Measurements from ENCODE around the gene PNMA8B.

The PNMA8B gene

GRCh38 chr19:46482631-46483030, 13.0 kb downstream of the PNMA8B start:
- no peak for TF ChIP-seq ZNF274 (IDR thresholded peaks at IDR 0.05; ENCODE audit: low read depth, low read length)
- H3K4me3 ChIP-seq (ENCODE audit: low read length) = no peak overlapping the region

- no peak overlapping the region for H3K4me3 ChIP-seq (ENCODE audit: low read length)
- TF ChIP-seq ZNF274 (IDR thresholded peaks at IDR 0.05; ENCODE audit: low read depth, low read length) = no peak
Observed at GRCh38 chr19:46481947-46482346, 13.7 kb downstream of the PNMA8B start.

DNA sequence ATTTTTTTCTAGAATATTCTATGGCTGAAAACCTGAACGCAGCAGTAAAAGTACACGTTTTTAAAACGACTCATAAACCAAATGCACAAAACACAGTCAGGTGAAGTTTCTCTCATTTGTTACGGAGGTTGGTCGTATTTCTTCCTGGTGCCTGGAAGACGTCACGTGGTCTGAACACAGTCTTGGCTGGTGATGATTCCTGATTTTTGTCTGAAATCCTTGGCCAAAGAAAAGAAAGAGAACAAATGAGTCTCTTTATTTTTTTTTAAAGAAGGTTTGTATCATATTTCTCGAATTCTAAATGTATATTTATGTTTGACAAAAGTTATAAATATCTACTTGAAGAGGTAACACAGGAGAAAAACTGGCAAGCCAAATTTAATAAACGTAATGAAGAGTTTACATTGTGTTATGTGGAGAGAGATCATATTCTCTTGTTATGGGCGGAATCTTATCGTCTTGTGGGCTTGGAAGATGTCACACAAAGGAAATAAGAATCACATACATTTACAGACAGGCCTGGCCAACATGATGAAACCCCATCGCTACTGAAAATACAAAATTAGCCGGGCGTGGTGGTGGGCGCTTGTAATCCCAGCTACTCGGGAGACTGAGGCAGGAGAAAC, 14.3 kb downstream of the PNMA8B start:
- no peak for TF ChIP-seq ZNF274 (IDR thresholded peaks at IDR 0.05; ENCODE audit: low read depth, low read length)
- no peak overlapping the region for H3K4me3 ChIP-seq (ENCODE audit: low read length)

DNA sequence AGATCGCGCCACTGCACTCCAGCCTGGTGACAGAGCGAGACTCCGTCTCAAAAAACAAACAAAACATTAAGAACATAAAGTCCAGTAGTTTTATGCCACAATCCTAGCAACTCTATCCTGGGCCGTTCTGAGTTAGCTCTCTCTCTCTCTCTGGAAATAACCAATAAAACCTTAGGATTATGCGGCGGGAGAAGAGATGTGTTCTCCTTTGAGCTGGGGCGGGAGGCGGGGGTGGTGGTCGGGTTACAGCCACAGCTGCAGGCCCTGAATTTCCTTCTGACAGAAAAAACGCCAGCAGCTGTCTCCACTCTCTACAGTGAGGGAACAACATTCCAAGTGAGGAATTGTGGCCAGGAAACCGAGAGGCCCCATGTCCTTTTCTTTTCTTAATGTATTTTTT, 15.3 kb downstream of the PNMA8B start:
- TF ChIP-seq ZNF274 (IDR thresholded peaks at IDR 0.05; ENCODE audit: low read depth, low read length) = no peak
- H3K4me3 ChIP-seq (ENCODE audit: low read length) = no peak overlapping the region

DNA sequence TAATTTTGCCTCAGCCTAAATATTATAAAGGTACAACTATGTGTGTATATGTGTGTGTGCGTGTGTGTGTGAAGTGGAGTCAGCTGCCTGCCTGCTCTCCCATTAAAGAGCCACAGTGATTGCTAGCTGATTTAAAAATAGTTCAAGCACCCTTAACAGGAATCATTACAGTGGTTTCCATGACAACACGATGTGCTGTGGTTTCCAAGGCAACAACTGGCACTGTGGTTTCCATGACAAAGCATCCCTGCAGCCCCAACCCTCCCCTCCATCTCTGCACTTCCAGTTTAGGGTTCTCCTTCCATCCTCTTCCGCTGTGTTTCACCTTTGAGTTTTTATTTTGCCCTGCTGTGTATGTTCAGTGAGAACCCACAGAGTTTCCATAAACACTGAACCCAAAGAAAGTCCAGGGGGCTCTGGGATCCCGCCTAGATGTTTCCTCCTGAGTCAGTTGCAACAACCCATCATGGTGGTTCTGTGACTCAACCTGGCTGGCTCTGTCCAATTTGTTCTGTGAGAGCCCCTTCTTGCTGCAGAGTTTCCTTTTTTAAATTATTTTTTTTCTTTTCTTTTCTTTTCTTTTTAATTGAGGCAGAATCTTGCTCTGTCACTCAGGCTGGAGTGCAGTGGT, 17.2 kb downstream of the PNMA8B start:
- no peak for TF ChIP-seq ZNF274 (IDR thresholded peaks at IDR 0.05; ENCODE audit: low read depth, low read length)
- no peak overlapping the region for H3K4me3 ChIP-seq (ENCODE audit: low read length)

DNA sequence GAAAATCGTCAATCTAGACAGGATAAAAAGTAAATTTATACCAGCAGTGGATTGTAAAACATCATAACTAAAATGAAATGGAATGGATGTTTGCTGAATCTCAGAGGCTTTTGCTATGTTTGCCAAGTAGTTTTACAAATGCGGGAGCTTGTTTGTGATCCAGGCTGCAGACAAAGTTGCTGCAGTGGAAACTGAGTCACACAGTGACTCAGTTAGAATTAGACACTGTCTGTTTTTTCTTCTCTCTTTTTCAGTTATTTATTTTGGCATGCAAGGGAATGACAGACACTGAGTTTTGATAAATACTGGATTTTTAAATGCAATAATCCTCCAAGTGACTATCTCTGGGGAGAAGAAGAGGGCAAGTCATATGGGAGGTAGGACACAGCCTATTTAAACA, 19.7 kb downstream of the PNMA8B start:
- H3K4me3 ChIP-seq (ENCODE audit: low read length) = no peak overlapping the region
- TF ChIP-seq ZNF274 (IDR thresholded peaks at IDR 0.05; ENCODE audit: low read depth, low read length) = no peak

- no peak overlapping the region for H3K4me3 ChIP-seq (ENCODE audit: low read length)
- TF ChIP-seq ZNF274 (IDR thresholded peaks at IDR 0.05; ENCODE audit: low read depth, low read length) = no peak
Observed at GRCh38 chr19:46474211-46474610, 21.5 kb downstream of the PNMA8B start.

DNA sequence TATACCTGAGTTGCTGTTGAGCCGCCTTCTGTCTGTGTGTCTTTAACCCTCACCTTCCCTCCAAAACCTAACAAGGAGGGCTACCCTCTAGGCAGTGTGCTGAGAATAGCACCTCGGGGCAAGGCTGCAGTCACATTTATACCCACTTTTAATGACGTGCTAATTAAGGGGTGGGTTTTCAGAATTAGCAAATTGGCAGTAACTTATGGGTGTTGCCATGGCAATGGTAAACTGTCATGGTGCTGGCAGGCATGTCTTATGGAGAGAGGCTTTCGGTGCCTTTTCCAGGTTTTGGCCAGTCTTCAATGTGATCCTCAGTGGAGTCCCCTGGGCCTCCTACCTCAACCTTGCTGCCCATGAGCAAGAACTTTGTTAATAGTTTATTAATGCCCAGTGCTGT, 23.1 kb downstream of the PNMA8B start:
- no peak overlapping the region for H3K4me3 ChIP-seq (ENCODE audit: low read length)
- no peak for TF ChIP-seq ZNF274 (IDR thresholded peaks at IDR 0.05; ENCODE audit: low read depth, low read length)

DNA sequence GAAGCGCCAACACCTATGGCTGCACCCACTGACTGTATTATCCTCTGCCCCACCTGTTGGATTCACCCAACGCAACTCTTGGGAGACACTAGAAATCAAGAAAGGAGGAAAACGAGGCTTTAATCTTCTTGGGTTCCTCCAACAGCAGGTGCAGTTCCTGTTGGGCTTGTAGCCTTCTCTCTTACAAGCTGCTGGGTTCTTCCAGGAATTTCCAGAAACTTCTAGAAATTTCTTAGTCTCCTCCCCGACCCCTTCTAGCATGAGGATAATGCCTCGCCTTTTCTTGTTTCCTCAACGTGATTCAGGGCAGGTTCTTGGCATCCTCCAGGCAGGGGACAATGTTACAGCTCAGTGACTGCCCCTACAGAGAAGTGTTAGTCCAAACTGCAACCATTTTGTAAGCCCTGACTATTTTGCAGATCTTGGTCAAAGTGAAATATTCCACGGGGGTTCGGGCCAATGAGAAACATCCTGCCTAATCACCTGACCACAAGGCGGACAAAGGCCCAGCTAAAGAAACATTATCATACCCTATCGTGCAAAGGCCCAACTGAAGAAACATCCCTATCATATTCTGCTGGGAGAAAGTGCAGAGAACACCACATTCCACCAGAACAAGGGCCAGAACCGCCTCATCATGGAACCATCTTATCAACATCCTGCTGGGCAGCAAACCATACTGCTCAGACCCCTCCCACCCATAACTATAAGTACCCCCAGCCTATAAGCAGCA, 23.7 kb downstream of the PNMA8B start:
- H3K4me3 ChIP-seq (ENCODE audit: low read length) = no peak overlapping the region

GRCh38 chr19:46471116-46471733, 24.4 kb downstream of the PNMA8B start, which contains the start of gene PNMA8A:
PNMA8A (minus strand) TSS chr19:46471563; CDS start chr19:46471035, 528 bp downstream.
- peak within 1 kb of the TSS; percentile 4; the same call in 1 of the 2 replicates for H3K4me3 ChIP-seq (ENCODE audit: low read length)
- no peak for TF ChIP-seq ZNF274 (IDR thresholded peaks at IDR 0.05; ENCODE audit: low read depth, low read length)

More for the DNA sequence above, 23.7 kb downstream of the PNMA8B start:
- no peak for TF ChIP-seq ZNF274 (IDR thresholded peaks at IDR 0.05; ENCODE audit: low read depth, low read length)

- no peak overlapping the region for H3K4me3 ChIP-seq (ENCODE audit: low read length)
Observed at GRCh38 chr19:46470376-46470775, 25.3 kb downstream of the PNMA8B start.

DNA sequence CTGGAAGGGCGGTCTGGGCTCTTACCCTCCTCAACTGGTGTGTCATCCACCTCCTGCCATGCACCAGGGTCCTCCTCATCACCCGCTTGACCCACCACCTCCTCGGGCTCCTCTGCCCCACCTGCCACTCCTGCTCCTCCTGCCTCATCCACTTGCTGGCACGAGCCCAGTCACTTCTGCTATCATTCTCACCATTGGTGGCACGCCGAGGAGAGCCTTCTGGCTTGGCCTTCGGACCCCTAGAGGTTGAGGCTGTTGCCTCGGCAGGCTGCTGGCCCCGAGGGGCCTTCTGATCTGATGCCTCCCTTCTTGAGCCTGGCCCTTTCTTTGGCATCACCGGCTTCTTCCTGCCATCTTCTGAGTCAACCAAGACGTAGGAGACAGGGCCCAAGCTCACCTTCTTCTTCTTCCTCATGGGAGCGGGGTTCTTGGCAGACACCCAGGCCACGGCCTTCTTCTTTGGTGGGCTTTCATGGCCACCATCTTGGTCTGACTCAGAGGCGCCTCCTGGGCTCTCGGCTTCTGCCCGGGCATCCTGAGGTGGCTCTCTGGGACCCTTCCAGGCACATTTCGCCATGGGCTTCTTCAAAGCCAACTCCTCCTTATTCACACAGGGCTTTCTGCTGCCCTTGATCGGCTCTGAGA, 26.0 kb downstream of the PNMA8B start:
- TF ChIP-seq ZNF274 (IDR thresholded peaks at IDR 0.05; ENCODE audit: low read depth, low read length) = no peak
- no peak overlapping the region for H3K4me3 ChIP-seq (ENCODE audit: low read length)

More at GRCh38 chr19:46470376-46470775, 25.3 kb downstream of the PNMA8B start:
- no peak for TF ChIP-seq ZNF274 (IDR thresholded peaks at IDR 0.05; ENCODE audit: low read depth, low read length)

GRCh38 chr19:46466536-46467196, 29.0 kb downstream of the PNMA8B start:
- TF ChIP-seq ZNF274 (IDR thresholded peaks at IDR 0.05; ENCODE audit: low read depth, low read length) = no peak
- H3K4me3 ChIP-seq (ENCODE audit: low read length) = no peak overlapping the region
